DMS153 (cell line): Measurements from ENCODE around the gene INCA1.
A peak's percentile ranks its signal among the peaks of the same experiment; 100 is the strongest.

Experiments used
- DNase-seq: peaks from one replicate; lab custom pipeline; 2025; lab: John Stamatoyannopoulos, UW

The INCA1 gene

DNA sequence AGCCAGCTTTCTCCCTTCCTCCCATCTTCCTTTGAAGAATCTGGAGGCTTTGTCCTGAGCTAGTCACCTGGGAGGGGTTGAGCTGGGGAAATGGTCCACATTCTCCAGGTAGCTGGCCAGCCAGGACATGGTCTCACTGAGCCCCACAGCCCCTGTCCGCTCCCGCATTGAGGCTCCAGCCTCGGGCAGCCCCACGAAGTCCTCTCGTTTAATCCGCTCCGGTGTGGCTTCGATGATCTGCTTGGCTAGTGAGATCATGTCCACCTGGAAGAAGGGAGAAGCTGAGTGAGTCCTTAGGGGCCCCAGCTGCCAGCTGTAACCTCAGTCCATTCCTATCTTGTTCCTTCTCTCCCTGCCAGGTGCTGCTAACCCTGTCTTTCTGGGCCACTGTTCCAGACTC lies 27.0 kb downstream of the INCA1 start:
- no peak for DNase-seq

GRCh38 chr17:4969551-4970173 lies 27.7 kb downstream of the INCA1 start:
- DNase-seq: no peak

DNA sequence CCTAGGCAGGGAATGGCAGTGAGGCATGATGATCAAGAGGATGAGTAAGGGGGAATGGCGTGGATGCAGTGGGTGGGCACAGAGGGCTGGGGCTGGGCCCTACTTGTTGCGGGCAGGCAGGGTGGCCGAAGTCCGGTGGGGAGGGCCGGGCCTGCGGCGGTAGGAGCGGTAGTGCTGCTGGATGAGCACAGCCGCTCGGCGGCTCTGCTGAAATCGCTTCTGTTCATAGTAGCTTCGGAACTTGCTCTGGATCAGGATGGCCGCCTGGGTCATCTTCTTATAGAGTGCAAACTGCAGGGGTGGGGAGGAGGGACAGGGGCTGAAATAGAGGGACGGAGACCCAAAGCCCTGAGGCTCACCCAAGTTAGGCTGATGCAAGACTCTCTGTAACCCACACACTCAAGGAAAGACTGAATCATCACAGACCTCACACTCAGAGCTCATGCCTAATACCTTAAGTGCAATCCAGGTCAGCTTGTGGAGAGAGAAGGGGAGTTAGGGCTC lies 28.2 kb downstream of the INCA1 start:
- no peak for DNase-seq

DNA sequence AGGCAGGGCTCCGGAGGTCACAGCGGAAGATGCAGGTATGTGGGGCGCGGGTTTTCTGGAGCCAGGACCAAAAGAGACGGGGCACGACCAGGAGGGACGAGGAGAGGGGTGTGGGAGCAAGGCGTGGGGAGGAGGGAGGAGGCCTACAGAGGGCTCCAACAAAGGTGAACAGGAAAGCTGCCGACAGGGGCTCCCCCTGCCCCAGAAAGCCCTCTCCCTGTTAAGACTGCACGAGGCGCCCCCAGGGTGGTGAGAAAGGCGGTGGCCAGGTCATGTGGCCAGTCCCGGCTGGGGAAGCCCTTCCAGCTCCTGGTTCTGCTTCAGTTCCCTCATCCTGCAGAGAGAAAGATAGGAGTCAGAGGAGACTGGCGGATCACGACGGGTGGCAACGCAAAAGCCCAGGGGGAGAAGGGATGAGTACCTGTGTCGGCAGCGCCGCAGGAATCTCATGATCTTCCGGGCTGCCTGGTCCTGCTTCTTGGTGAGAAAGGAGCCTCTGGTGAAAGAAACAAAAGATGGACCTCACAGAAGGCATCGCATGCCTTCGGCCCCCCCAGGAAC lies 28.8 kb downstream of the INCA1 start:
- no peak for DNase-seq

DNA sequence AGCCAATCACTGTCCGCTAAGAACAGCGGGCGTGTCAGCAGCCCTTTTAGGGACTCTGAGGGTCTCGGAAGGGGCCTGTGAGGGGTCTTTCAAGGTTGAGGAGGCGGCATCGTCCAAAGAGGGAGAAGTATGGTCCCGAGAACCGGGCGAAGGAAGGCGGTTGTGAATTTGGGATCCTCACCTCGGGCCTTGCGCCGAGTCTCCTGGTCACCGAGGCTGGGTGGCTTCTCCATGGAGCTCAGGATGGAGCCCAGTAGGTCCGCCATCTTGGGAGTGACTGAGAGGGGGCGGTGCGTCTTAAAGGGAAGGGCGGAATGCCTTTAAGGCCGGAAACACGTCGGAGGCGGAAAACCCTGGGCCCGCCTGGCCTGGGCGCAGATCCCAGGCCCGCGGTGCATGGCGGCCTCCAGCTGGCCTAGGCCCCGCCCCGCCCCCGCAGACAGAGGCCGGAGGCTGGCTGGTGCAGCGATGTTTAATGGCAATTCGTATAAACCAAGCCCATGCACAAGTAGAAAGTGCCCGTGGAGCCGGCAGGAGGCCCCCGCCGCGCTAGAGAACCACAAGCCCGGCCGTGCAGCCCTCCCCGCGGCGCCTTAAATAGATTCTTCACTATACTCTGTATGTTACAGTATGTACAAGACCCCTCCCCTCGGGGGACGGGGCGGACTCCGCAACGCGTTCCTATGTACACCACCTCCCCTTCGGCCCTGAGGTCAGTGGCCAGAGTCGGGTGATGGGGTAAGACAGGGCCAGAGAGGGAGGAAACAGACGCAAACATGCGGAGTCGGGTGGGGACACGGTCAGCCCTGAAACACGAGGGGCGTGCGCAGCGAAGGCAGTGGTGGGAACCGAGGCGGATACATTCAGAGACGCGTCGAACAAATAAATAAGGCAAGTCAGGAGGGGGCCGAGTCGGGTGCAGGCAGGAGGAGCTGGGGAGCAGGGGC lies 29.5 kb downstream of the INCA1 start, which contains the start of gene SPAG7:
Gene SPAG7 (minus strand): TSS at position 279 of the 947 bp plus-strand sequence. CDS start 13 bp downstream, at position 266.
- peak; percentile 72 for DNase-seq

DNA sequence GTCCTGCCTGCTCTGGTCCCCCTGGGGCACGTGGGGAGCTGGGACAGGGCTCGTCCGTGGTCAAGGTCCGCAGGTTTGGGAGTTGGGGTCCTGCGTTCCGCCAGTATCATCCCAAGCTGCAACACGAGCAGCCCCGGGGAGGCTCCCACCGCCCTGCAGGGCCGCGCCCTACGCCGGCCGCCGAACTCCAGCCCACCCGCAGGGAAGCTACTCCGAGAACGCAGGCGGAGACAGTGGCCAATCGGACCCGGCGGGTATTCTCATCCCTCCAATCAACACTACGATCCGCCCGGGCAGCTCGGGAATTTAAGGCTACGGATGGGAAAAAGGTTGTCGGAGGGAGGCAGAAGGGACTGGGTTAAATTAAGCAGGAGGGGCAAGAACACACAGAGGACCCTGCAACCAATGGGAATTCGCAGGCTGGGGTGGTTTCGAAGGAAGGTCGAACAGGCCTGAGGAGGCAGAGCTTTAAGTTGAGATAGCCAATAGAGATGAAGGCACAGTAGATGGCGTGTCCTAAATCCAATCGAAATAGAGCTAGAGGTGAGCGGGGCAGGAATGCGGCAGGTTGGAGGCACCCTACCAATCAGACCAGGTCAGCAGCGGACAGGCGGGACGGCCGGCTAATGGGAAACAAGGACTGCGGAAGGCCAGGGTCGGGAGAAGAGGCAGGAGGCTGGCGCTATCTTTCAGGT lies 30.3 kb downstream of the INCA1 start:
- peak; percentile 96 for DNase-seq

DNA sequence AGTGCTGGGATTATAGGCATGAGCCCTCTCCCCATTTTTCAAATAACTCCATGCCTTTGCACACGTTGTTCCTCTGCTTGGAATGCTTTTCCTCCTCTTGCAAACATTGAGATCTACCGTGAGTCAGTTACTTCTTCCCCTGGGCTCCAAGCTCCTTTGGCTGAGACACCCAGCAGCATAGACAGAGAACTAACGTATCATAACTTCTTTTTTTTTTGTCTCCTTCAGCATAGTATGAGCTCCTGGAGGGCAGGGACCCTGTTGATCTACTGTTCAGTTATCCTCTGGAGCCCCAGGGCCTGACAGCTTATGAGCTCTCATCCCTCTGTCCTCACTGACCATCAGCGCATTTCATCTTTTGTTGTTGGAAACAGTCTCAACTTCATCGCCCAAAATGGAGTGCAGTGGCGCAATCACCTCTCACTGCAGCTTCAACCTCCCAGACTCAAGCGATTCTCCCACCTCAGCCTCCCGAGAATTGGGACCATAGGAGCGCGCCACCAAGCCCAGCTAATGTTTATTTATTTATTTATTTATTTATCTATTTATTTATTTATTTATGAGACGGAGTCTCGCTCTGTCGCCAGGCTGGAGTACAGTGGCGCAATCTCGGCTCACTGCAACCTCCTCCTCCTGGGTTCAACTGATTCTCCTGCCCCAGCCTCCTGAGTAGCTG lies 31.9 kb downstream of the INCA1 start:
- DNase-seq: no peak

- no peak for DNase-seq
These were observed 36.9 kb downstream of the INCA1 start for GRCh38 chr17:4960279-4960922.

DNA sequence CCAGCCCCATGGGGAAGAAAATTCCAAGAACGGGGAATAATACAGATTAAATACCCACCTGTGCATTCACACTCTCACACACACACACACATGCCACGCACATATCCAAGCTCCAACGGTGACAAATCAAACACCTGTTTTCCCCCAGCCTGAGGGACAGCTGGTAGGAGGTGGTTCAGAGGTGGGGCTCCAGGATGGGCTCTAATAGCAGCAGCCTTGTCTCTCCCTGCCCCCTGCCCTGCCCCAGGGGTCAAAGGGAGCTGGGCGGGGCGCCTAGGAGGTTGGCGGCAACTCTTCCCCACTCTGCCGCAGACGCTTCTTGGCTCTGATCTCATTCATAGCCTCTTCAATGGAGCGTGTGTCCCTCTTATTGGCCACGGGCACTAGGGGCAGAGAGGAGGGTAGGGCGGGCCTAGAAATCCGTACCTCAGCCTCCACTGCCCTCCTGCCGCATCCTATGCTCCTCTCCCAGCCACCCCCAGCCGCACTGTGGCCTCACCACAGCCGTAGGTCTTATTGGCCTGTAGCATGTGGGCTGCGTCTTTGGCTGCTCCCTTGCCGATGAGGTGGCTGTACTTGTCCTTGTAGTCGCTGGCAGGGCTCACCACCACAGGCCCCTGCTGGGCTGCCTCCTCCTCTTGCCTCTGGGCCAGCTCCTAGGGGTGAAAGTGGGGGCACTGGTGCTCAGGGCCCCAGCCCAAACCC lies 37.9 kb downstream of the INCA1 start:
- DNase-seq: no peak

DNA sequence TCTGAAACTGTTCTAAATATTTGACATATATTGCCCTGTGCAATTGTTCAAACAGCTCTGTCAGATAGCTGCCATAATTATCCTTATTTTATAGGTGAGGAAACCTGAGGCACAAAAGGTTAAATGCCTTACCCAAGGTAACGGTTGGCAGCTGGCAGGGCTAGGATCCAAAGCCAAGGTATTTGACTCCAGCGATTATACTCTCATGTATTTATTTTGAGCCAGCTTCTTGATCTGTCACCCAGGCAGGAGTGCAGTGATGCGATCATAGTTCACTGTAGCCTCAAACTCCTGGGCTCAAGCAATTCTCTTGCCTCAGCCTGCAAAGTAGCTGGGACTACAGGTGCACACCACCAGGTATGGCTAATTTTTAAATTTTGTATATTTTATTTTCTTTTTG lies 39.2 kb downstream of the INCA1 start:
- DNase-seq: no peak

- DNase-seq: no peak
These were observed 40.7 kb downstream of the INCA1 start for GRCh38 chr17:4956493-4957061.

DNA sequence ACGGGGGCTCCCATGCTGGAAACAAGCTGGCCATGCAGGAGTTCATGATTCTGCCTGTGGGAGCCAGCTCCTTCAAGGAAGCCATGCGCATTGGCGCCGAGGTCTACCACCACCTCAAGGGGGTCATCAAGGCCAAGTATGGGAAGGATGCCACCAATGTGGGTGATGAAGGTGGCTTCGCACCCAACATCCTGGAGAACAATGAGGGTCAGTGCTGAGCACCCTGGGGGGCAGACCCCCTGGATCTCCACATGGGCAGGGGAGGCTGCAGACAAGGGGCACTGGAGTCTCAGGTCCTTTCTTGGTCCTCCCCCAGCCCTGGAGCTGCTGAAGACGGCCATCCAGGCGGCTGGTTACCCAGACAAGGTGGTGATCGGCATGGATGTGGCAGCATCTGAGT lies 42.2 kb downstream of the INCA1 start:
- no peak for DNase-seq

DNA sequence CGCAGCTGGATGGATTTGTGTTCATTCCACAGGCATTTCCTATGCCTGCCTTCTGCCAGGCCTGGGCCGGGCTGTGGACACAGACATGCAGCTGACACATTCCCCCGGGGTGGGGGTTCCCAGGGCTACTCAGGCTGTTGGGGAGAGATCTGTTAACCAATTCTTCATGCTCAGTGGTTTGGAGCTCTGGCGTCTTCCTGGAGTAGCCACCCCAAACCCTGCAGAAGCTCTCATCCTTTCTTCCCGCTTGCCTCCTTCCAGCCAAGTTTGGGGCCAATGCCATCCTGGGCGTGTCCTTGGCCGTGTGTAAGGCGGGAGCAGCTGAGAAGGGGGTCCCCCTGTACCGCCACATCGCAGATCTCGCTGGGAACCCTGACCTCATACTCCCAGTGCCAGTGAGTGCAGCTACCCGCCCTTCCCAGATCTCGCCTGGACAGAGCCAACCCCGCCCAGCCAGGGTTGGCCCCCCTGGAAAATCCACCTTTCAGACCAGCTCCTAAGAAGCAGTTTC lies 43.8 kb downstream of the INCA1 start:
- no peak for DNase-seq

DNA sequence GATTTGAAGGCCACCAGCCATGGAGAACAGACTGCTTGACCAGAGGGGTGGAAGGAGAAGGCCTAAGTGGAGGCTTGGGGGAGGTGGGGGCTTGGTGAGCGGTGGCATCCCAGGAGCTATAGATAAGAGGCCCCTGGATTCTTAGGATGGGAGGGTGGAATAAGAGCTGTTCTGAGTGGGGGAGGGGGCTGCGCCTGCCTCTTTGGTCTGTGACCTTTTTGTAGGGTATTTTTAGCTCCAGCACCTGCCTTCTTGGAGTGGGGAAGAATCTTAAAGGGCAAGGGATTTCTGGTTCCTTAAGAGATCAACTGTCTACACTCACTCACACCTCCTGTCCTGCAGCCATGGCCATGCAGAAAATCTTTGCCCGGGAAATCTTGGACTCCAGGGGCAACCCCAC lies 45.8 kb downstream of the INCA1 start:
- DNase-seq: no peak

DNA sequence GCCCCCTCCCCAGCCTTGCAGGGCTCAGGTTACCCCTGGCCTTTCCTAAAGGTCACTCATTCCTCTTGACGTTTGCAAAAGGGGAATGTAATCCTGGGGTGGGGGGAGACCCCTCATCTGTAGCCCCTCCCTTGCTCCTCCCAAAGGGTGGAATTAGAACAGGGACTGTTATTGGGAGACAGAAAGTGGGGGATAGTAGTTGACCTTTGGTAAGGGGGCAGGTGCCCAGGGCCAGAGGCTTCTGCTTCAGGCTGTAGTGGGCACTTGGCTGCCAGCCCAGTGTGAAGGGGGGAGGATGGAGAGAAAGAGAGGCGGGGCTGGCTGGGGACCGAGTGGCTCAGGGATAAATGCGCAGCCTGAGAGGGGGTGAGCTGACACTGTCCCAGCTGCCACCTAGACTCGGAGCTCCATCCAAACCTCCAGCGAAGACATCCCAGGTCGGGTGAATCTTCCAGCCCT lies 46.5 kb downstream of the INCA1 start, which contains the start of gene ENO3:
Gene ENO3 (plus strand): TSS at position 374 of the 459 bp plus-strand sequence. CDS start 711 bp downstream, outside the sequence.
- no peak for DNase-seq

DNA sequence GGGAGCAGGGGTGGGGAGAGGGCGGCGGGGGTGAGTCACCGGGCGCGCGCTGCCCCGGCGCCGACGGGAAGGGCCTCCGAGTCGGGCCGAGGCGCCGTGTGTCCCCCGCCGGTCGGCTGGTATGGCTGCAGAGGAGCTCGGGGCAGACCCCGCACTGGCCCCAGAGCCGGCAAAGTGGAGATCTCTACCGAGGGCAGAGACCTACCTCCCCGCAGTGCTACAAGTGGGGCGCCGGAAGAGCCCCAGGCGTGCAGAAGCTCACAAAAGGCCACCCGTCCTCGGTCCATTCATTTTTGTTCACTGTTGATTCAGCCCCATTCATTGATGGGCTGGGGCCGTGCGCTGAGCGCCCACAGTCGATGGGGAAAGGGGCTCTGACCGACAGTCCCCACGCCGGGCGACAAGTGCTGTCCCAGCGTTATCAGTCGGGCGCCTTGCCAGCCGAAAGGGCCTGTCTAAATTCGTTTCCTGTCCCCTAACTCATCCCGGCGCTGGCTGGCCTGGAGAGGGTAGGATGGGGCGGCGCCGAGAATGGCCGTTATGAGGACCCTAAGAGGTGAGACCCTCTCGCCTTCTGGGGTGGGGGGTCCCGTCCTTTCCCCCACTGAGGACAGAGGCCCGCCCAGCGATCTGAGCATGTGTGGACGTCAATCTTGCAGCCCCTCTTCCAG lies 47.1 kb downstream of the INCA1 start:
- no peak for DNase-seq

- no peak for DNase-seq
These were observed 47.8 kb downstream of the INCA1 start for GRCh38 chr17:4949321-4950074.

DNA sequence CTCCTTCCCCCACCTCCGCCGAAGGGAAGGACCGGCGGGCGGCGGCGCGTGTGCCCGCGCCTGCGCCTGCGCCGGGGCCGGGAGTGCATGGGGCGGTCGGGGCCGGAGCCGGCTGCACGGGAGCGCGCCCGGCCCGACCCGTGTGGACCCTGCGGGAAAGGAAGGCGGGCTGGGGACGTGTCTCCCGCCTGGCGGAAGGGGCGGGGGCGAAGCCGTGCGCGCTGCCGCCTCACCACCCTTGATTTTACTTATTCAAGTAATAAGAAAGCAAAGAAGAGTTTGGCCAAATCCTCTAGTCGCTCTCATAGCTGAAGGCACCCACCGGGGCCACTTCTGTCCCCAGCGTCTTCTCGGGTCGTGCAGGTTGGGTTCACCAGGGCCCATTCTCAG lies 48.4 kb downstream of the INCA1 start:
- DNase-seq: peak; percentile 53
